NCI-H2171 (cell line): ENCODE measurements around the gene DES.

ENCODE experiments used
- DNase-seq: peaks from one replicate; lab custom pipeline; 2025; lab: John Stamatoyannopoulos, UW

Gene DES

GRCh38 chr2:219438453-219438852, 20.3 kb downstream of the DES start:
- DNase-seq, result no peak

DNA sequence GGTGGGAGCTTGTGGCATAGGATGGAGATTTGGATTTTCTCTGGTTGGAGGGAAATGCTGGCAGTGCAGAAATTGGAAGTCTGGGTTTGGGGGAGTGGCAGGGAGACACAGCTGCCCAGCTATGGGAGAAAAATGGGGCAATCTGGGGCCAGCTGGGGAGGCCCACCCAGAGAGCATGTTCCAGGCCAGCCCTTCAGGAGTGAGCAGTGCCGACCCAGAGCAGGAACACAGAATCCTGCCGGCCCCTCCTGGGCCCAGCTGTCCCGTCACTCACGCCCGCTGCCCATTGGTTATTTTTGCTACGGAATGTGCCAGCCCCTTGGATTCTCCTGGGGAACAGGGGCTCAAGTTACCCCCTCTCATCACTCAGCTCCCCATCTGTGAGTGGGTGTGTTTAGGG, 21.3 kb downstream of the DES start:
- no peak for DNase-seq

- no peak for DNase-seq
These were observed 22.4 kb downstream of the DES start for GRCh38 chr2:219440388-219441256.

DNA sequence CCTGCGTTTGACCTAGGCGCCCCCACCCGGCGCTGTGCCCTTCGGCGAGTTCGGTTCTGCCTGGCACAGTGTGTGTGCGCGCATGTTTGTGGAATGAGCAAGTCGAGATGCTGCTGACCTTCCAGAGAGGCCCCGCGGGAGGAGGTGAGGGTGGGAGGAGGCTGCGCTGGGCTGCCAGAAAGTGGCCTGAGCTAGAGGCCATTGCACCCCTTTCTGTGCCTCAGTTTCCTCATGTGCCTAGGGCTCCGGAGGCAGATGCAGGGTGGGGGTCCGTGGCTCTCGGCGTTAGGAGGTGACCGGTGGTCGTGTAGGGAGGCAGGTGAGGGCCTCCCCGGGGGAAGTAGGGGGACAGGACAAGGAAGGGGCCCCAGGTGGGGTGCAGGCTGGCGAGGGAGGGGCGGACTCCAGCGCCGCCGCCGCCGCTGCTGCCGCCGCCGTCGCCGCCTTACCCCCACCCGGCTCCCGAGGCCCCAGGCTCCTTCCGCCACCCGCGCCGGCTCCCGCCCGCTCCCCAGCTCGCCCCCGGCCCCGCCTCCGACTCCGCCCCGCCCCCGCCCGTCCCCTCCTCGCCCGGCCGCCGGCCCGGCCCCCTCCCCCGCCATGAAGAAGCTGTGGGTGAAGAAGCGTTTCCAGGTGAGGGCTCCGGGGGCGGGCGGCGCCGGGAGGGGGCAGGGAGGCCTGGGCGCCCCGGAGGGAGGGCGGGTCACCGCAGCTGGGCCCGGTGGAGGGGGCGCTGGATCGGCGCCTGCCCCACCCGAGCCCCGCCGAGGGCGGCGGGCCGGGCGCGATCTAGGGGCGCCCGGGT, 23.5 kb downstream of the DES start:
- peak; percentile 63 for DNase-seq

DNA sequence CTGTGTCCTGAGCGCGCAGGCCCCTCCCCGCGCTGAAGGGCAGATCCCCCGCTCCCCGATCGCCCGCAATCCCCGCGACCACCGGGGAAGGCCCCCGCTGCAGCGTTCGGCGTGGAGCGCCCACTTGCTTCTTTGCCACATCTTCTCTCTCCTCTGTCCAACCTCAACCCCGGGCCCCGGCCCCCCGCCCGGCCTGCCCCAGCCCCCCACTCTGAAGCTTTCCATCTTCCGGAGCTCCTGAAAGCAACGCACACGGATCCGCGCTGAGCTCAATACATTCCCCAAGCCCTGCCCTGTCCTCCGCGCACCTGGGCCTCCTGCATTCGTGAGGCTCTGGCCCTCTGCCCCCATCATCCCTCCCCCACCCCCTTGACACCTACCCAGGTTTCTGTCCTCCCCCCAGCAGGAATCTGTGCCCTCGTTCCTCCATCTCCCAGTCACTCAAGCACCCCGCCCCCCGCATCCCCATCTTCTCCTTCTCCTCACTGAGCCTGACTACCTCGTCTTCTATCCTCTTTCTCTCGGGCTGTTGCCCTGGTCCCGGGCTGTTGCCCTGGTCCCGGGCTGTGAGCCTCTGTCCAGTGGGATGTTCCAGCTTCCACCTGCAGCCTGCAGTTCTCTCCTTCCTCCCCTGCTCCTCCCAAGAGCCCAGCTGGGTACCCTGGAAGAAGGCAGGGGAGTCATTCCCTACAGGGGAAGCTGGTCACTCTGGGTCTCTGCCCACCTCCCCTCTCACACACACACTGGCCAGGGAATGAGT, 24.3 kb downstream of the DES start:
- DNase-seq, result no peak

DNA sequence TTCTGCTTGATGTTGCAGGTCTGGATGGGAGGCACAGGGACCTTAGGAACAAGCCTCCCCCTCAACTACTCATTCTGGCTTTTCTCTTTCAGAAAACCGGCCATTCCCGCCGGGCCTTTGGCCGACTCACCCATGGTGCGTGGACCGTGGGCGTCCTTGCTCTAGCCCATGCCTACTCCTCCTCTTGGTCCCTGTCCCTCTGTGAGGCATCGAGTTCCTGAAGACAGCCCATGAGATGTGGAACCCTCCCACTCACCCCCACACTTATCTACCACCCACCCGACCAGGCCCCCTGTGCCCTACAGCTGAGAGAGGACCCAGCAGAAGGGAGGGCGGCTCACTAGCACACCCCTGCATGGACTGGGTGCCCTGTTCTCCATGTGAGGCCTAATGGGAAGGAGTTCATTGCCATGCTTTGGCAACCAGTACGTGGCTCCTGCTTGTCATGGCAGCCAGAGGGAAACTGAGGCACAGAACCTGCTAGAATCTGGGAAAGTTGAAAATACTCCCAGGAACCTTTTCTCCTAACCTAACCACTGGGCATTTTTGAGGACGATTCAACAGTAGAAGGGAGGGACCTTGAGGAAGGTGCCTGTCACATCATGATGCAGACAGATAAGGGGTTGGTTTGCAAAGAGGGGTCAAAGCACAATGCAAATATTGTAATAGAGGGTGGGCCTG, 25.0 kb downstream of the DES start:
- DNase-seq, result no peak

GRCh38 chr2:219443697-219444023, 25.5 kb downstream of the DES start:
- no peak for DNase-seq

GRCh38 chr2:219444566-219445091, 26.5 kb downstream of the DES start:
- DNase-seq, result peak; percentile 43

DNA sequence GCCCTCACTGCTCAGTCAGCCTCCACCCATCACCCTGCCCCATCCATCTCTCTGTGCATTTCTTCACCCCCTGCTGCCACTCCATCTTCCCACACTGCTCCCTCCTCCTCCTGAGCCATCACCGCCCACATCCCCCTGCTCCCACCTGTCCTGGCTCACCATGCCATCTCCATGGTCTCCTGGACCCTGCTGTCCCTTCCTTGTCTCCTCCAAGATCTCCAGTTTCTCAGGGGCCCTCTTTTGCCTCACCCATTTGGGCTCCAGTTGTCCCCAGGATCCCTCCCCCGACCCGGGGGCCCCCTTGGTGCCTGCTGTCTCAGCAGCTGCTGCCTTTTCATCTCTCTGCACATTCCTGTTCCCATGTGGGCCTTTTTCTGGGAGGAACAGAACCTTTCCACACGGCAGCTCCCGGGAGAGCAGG, 27.1 kb downstream of the DES start:
- peak; percentile 78 for DNase-seq

GRCh38 chr2:219446101-219446504, 27.9 kb downstream of the DES start:
- DNase-seq, result peak; percentile 27

DNA sequence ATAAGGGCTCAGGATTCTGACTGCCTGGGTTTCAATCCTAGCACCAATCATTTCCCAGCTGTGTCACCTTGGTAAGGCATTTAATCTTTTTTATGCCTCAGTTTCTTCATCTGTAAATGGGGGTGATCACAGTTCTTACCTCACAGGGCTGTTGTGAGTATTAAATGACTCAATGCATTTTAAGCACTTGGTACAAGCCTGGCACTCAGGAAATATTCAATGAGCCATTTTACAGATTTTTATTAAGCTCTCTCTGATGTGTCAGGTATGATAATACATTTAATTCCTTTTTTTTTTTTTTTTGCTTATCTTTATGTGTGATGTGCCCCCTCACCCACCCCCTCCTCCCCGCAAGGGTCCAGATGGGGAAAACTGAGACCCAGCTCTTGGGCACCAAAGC, 28.5 kb downstream of the DES start:
- DNase-seq, result no peak

GRCh38 chr2:219447242-219448098, 29.3 kb downstream of the DES start:
- no peak for DNase-seq

DNA sequence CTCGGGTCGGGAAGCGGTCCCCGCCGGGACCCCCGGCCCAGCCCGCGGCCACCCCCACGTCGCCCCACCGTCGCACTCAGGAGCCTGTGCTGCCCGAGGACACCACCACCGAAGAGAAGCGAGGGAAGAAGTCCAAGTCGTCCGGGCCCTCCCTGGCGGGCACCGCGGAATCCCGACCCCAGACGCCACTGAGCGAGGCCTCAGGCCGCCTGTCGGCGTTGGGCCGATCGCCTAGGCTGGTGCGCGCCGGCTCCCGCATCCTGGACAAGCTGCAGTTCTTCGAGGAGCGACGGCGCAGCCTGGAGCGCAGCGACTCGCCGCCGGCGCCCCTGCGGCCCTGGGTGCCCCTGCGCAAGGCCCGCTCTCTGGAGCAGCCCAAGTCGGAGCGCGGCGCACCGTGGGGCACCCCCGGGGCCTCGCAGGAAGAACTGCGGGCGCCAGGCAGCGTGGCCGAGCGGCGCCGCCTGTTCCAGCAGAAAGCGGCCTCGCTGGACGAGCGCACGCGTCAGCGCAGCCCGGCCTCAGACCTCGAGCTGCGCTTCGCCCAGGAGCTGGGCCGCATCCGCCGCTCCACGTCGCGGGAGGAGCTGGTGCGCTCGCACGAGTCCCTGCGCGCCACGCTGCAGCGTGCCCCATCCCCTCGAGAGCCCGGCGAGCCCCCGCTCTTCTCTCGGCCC, 30.1 kb downstream of the DES start:
- no peak for DNase-seq

DNA sequence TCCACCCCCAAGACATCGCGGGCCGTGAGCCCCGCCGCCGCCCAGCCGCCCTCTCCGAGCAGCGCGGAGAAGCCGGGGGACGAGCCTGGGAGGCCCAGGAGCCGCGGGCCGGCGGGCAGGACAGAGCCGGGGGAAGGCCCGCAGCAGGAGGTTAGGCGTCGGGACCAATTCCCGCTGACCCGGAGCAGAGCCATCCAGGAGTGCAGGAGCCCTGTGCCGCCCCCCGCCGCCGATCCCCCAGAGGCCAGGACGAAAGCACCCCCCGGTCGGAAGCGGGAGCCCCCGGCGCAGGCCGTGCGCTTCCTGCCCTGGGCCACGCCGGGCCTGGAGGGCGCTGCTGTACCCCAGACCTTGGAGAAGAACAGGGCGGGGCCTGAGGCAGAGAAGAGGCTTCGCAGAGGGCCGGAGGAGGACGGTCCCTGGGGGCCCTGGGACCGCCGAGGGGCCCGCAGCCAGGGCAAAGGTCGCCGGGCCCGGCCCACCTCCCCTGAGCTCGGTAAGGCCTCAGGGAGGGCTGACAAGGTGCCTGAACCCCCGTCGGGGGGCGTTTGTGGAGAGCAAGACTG, 30.7 kb downstream of the DES start:
- no peak for DNase-seq

GRCh38 chr2:219449609-219450008, 31.4 kb downstream of the DES start:
- DNase-seq, result no peak

DNA sequence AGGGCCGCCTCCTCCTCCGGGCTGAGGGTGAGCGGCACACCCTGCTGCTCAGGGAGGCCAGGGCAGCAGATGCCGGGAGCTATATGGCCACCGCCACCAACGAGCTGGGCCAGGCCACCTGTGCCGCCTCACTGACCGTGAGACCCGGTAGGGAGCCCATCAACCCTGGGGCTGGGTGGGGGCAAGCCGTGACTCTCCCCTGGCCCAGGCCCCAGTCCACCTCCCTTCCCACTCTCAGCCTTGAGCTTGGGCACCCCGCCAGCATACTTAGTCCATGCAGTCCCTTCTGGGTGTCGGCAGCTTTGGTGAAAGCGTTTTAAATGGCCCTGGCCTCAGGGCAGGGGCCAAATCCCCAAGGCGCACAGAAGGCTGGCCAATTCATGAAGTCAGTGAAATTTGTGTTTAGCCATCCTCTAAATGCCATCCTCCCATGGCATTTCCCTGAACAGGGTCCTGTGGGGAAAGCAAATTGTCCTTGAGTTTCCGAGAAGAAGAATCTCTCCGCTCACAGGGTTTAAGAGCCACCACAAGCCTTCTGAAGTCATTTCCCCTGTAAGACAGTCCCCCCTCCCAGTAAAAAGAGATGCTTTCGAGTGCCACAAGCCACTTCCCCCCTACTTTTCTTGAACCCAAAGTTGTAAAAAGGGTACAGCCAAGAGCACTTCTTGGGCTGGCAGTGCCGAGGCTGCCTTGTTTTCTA, 33.6 kb downstream of the DES start:
- DNase-seq, result no peak

DNA sequence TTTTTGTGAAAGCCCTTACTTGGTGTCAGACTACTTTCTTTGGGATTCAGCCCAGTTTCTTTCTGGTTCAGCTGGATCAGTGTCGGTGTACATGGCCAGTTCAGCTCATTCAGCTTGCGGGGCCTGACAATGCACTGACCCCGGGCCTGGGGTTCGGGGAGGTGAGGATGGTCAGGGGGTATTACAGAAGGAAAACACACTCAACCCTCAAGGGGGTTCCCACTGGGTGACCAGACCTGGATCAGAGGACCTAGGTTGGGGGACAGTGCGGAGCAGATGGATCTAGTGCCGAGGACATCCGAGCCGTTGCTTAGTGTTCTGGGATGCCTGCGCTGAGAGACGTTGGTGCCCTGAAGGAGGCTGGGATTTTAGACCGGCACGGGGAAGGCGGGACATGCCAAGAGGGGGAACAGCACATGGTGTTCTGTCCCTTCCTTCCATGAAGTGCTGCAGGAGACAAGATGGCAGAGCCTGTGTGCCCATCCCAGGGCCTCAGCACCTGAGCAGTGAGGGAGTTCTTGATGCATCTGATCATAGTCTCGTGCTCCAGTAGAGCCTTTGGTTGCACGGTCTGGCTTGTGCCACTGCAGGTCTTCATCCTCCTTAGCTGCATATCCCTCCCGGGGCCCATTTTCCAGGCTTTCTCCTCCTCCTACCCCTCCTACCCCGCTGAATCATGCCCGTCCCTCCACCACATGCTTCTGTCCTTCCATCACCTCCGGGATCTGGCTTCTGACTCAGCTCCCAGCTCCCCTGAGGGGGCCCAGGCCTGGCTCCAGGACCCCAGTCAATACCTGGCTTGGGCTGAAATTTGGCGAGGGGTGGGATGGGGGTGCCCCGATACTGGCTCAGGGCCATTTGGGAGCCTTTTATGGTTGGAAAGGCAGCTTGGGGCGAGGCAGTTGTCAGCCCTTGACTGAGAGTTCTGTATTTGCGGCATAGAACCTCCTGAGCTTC, 34.5 kb downstream of the DES start:
- peak; percentile 44 for DNase-seq
